C4-2B (cell line): ENCODE measurements around the gene HCN4.

Experiments used
- H3K27ac ChIP-seq: fragments of 450-650 bp; 2 replicates; pipeline ENCODE4 v1.5.1; 2017
- ZFX ChIP-seq: fragments of 450-650 bp; IDR thresholded peaks from 2 replicates; pipeline ENCODE4 v1.6.1; 2017
- TF ChIP-seq, protein P1 (sequence below): fragments of 450-650 bp; conservative IDR thresholded peaks from 2 replicates; pipeline ENCODE4 v1.5.1; 2017; ENCODE audit warnings: mild to moderate bottlenecking

The HCN4 gene

DNA sequence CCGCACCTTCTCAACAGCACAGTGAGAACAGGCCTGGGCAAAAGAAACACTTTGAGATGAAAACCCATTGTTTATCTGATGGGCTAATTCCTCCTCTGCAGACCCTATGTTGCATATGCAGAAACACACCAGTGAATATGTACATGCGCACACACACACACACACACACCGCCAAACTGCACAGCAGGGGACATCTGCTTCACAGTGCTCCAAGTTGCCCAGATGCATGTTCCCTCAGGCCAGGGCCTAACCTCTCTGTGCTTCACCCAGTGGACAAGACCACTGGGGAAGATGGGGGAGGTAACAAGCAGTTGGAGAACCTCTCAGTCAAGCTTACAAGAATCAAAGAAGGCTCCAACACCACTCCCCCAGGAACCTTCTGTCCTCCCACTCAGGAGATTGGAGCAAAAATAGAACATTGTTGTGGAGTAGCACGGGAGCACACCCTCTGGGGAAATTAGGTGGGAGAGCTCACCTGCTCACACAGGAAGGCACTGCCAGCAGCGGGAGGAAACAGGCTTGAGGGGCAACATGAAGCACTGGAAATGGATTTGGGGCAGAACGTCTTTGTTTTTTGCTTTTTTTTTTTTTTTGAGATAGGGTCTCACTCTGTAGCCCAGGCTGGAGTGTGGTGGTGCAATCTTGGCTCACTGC lies 13.0 kb downstream of the HCN4 start:
- H3K27ac ChIP-seq = no peak overlapping the region
- TF ChIP-seq ZFX = no peak
- TF ChIP-seq, protein P1, sequence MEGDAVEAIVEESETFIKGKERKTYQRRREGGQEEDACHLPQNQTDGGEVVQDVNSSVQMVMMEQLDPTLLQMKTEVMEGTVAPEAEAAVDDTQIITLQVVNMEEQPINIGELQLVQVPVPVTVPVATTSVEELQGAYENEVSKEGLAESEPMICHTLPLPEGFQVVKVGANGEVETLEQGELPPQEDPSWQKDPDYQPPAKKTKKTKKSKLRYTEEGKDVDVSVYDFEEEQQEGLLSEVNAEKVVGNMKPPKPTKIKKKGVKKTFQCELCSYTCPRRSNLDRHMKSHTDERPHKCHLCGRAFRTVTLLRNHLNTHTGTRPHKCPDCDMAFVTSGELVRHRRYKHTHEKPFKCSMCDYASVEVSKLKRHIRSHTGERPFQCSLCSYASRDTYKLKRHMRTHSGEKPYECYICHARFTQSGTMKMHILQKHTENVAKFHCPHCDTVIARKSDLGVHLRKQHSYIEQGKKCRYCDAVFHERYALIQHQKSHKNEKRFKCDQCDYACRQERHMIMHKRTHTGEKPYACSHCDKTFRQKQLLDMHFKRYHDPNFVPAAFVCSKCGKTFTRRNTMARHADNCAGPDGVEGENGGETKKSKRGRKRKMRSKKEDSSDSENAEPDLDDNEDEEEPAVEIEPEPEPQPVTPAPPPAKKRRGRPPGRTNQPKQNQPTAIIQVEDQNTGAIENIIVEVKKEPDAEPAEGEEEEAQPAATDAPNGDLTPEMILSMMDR = no peak

DNA sequence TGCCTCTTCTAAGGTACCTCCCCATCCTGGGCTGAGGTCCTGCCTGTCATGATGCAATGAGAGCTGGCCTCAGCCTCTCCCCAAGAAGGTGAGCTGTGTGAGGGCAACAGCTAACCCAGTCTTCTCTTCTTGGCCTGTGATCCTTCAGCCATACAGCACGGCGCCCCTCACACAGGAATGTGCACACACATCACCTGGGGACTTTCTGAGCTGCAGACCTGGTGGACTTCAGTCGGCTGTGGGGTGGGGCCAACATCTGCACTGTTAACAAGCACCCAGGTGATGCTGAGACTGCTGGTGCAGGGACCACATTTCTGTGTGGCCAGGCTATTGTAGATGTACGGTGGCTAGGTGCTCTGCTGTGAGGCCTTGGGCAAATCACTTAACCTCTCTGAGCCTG lies 14.5 kb downstream of the HCN4 start:
- no peak for TF ChIP-seq ZFX
- TF ChIP-seq, protein P1 = no peak
- no peak overlapping the region for H3K27ac ChIP-seq

DNA sequence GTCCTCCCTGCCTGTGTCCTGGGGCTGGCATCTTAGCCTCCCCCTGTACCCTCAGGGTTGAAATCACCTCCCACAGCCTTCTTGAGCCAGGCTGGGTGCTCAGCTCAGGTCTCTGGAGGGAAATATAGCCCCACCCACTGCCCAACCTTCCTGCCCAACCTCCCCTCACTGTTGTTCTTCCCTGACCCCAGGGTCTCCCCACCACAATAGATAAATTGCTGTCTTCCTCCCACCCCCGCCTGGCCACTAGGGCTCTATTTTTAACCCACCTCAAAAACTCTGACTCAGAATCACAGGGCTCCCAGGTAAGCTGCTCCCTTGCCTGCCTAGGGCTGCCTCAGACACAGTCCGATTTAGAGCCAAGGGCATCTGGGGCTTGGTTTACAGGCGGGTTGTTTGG lies 15.0 kb downstream of the HCN4 start:
- TF ChIP-seq ZFX = no peak
- TF ChIP-seq, protein P1 = no peak
- H3K27ac ChIP-seq = no peak overlapping the region

DNA sequence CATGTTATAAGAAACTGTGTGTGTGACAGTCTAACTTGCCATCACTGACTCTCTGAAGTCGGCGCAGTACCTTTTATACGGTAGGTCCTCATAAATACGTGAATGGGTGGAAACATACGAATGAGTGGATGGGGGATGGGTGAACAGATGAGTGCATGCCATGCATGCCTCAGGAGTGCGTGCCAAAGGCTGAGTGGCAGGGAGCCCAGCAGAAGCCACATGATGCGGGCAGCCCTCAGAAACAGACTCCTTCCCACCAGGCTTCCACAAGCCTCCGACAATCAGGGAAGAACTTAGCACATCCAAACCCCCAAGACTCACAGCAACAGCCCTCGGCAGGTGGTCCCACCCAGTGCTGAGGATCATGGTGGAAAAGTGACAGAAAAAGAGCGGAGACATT lies 16.7 kb downstream of the HCN4 start:
- H3K27ac ChIP-seq = no peak overlapping the region
- no peak for TF ChIP-seq ZFX
- TF ChIP-seq, protein P1 = no peak

DNA sequence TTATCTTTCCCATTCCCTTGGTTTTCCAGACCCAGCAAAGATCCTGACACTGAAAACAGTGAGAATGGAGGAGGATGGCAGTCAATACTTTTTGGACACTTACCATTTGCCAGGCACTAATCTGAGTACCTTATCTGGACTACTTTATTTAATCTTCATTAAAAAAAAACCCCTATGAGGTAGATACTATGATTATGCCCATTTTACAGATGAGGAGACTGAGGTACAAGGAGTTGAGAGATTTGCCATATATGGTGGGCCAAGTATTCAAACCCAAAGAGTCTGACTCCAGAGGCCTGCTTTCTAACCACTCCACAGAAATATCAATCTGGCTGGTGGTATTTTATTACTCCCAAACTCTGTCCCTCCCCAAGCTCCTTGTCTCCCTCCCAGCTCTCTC lies 19.6 kb downstream of the HCN4 start:
- TF ChIP-seq, protein P1 = no peak
- no peak for TF ChIP-seq ZFX
- H3K27ac ChIP-seq = no peak overlapping the region

DNA sequence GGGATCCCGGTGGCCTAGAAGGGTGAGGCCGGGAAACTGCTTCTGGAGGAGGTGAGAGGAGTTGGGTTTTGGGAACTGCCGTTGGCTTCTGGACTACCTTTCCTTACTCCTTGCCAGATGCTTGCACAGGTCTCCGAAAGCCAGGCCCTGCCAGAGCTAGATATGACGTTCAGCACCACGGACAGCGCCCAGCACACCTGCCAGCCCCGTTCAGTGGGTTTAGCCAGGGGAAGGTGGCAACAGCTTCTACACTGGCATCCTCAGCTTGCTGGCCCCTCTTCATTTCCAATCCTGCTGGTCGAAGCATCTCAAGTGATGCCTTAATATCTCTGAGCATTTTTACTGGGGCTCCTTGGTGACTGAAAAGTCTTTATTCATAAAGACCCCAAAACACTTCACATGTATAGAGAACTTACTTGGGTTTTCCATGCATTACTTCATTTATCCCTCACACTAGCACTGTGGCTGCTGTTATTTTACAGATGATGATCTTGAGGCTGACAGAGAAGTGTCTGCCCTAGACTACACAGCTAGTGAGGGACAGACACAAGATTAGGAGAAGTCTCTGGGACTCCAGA lies 21.9 kb downstream of the HCN4 start:
- H3K27ac ChIP-seq = no peak overlapping the region
- TF ChIP-seq, protein P1 = no peak
- TF ChIP-seq ZFX = no peak

DNA sequence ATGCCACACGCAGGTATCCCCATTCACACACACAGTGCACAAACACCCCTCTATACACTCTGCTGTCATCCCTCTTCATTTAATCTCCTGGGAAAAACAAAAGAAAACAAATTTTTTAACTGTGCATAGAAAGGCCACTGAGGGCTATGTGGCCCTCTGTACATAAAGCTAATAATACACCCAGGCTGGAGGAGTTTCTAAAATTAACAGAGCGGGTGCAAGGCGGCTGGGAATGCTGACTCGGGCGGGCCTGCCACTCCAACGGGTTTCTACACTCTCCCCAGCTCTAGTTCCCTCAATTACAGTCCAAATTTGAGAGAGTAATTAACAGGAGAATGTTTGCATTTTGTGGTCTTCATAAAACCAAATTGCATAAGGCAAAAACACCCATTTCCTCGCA lies 23.1 kb downstream of the HCN4 start:
- TF ChIP-seq ZFX = no peak
- TF ChIP-seq, protein P1 = no peak
- H3K27ac ChIP-seq = no peak overlapping the region
